ENCODE results near the gene UTS2B.

UTS2B gene

DNA sequence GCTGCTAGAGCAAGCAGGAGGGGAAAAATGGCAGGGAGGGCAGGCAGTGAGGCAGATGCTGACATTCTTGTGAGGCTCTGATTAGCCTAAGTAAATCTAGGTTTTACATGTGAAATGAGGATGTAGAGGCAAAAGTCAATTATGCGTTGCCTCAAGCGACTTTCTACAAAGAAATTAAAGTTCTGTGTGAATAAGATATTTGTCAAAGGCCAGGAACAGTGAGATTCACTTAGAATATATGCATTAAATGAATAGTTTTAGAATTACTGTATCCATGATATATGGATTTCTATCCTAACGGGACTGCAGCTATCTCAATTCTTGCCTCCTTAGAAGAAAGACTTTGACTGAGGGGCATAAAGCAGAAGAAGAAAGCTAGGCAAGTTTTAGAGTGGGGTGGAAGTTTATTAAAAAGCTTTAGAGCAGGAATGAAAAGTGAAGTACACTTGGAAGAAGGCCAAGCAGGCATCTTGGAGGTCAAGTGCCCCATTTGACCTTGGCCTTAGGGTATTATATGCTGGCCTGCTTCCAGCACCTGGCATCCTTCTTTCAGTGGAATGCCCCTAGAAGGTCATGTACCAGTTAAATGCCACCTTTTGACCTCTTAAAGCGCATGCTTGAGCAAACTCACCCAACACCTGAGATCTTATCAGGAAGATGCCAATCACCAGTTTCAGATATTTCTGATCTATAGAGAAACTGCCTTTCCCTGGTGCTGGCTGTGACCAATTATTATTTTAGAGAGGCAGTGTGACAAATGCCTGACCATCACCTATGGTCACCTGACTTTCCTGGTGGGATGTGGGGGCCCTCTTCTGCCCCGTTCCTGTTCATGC, 93.1 kb downstream of the UTS2B start:
- DNase-seq, result peak; percentile 15

DNA sequence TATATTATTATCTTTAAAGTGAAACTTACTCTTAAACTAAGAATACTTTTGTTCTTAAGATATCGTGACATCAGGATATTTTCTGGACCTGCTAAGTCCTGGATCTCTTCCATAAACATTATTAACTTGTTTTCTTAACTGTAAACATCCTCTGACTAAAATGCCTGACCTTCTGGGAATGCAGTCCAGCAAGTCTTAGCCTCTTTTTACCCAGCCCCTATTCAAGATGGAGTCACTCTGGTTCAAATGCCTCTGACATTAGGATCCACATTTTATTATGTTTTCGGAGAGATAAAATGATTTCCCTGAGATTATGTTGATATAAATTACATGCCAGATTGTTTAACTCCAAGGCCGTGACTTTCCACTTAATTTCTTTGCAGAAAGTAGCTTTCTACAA, 93.7 kb downstream of the UTS2B start:
- peak; percentile 86 for DNase-seq

DNA sequence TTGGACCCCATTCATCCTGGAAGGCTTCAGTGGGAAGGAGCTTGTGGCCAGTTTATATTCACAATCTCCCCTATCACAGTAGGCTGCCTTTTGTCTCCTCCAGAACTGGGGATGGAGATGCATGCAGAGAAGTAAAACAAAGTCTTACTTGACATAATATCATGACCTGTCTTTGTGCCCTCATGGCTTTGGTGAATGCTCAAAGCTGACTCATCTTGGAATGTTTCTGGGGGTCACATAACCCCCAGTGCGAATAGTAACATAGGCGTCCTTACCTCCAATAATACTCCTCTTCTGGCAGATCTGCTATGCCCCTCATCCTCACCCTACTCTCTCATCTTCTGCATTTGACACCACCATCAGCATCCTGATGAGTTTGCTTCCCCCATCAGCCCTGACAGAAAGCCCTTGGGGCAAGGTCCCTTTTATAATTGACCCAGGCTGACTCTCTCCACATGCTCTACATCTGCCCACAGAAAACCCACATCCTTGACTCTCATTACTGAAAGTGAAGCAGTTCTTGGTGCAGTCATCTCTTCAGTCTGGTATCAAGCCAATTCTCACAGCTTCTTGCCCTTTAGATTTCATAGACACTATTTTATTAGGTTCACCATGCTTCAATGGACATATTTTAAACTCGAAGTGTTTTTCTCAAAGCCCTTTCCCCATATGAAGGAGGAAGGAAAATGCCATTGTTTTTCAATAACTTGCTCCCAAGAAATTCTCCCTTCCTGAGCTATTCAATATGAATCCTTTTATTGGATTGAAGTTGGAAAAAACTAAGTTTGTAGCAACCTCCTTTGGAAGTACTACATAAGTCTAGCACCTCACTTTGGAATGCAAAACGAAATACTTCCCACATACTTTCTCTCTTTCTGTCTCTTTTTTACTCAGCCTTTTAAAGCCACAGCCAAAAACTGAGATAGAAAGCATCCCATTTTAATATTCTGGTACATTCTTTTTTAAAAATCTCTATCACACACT, 94.7 kb downstream of the UTS2B start:
- peak; percentile 76 for DNase-seq

DNA sequence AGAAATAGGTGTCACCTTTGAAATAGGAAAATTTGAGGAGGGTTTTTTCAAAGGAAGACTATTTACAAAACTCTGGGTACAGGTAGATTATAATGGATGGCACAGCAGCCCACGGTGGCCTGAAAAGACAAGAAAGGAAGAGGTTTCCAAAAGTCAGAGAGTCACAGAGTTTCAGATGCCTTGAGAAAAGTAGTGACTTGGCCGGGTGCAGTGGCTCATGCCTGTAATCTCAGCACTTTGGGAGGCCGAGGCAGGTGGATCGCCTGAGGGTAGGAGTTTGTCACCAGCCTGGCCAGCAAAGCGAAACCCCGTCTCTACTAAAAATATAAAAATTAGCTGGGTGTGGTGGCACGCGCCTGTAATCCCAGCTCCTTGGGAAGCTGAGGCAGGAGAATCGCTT, 96.1 kb downstream of the UTS2B start:
- no peak for DNase-seq

DNA sequence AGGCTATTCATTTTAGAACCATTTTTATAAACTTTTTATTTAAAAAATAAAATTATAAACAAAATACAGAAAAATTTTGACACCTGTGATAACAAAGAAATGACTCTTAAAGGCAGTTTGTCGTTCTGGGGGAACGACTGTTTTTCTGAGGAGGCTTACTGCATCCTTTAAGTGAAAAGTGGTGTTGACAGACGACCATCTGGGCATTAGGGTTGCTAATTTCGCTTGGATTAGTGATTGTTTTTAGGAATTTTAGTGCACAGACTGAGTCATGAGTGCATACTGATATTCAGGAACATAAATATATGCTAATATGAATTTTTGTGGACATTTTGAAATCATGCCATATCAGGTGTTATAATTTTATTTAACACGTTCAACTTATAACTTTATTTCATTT, 102.8 kb downstream of the UTS2B start:
- DNase-seq, result no peak

DNA sequence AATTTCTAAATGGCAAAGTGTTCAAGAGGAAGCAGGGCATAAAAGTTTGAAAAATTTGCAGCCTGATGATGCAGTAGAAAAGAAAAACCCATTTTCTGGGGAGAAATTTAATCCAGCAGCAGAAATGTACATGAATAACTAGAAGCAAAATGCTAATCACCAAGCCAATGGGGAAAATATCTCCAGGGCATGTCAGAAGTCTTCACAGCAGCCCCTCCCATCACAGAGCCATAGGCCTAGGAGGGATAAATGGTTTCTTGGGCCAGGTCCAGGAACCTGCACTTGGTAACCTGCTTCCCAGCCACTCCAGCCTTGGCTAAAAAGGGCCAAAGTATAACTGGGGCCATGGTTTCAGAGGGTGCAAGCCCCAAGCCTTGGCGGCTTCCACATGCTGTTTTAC, 108.7 kb downstream of the UTS2B start:
- DNase-seq, result no peak

DNA sequence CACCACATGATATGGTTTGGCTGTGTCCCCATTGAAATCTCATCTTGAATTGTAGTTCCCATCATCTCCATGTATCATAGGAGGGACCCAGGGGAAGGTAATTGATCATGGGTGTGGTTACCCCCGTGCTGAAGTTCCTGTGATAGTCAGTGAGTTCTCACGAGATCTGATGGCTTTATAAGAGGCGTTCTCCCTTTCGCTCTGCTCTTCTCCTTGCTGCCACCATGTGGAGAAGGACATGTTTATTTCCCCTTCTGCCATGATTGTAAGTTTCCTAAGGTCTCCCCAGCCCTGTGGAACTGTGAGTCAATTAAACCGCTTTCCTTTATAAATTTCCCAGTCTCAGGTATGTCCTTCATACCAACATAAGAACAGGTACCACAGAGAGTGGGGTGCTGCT, 109.4 kb downstream of the UTS2B start:
- DNase-seq, result peak; percentile 7

DNA sequence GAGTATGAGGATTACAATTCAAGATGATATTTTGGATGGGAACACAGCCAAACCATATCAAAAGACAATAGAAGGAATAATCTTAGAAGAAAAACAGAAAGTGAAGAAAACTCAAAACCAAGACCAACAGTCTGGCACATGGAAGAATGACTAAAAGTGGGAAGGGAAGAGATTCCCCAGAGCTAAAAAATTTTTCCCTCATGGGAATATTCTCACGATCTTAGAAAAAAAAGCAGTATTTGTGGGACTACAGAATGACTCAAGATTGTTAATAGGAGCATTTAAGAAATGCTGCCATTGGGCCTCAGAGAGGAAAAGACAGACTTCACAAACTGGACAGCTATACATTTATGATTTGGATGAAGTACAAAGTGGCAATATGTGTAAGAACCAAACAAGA, 113.0 kb downstream of the UTS2B start:
- peak; percentile 84 for DNase-seq

Data from fibroblast of skin of back (primary cell).